A673 (cell line): ENCODE measurements around the gene LTB4R. TPM values are rescaled to one million over a fixed set of nuclear protein-coding genes. Genes with fewer than 3 reads are reported as not detected.
A peak's percentile ranks its signal among the peaks of the same experiment; 100 is the strongest.

Source experiments
- BruUV-seq: library from RNA; stranded (reverse); fragments of 400-500 nt; replicated peaks from 2 replicates; lab custom pipeline; 2021; lab: Mats Ljungman, UMichigan
- CTCF ChIA-PET: fragments of 300-600 bp; sonication (Branson Sonifier 250); formaldehyde crosslinking; loops from one replicate; lab custom pipeline; 2022; ENCODE audit warnings: antibody characterized with exemption; lab: Charles Lee
- POLR2A ChIA-PET: fragments of 300-600 bp; sonication (Branson Sonifier 250); formaldehyde crosslinking; loops from one replicate; lab custom pipeline; 2022; ENCODE audit warnings: antibody characterized with exemption; ENCODE audit not compliant: low non-redundant PET; lab: Charles Lee
- DNase-seq: peaks from one replicate; pipeline ENCODE4 v3.0.0-alpha.2; 2015; ENCODE audit warnings: low spot score
- H3K27ac ChIP-seq: fragments of 200-600 bp; sonication (generic); 2 replicates; pipeline ENCODE4 v1.5.1; 2016; ENCODE audit warnings: mixed run types, low read depth, mild to moderate bottlenecking, mixed read lengths, antibody characterized with exemption, low read length; ENCODE audit not compliant: poor library complexity, severe bottlenecking
- H3K27me3 ChIP-seq: fragments of 200-600 bp; sonication (generic); replicated peaks from 2 replicates; pipeline ENCODE4 v1.6.1; 2017; ENCODE audit warnings: mixed run types, low read depth, mild to moderate bottlenecking, mixed read lengths, antibody characterized with exemption, low read length; ENCODE audit not compliant: insufficient read depth, poor library complexity
- H3K36me3 ChIP-seq: fragments of 200-600 bp; sonication (generic); 2 replicates; pipeline ENCODE4 v1.6.1; 2016; ENCODE audit warnings: mixed run types, mild to moderate bottlenecking, mixed read lengths, antibody characterized with exemption, low read length; ENCODE audit not compliant: insufficient read depth, poor library complexity, severe bottlenecking
- H3K4me1 ChIP-seq: fragments of 200-600 bp; sonication (generic); 2 replicates; pipeline ENCODE4 v1.6.1; 2017; ENCODE audit warnings: mixed run types, mild to moderate bottlenecking, mixed read lengths, antibody characterized with exemption, low read length; ENCODE audit not compliant: insufficient read depth, poor library complexity, severe bottlenecking
- H3K4me3 ChIP-seq: fragments of 200-600 bp; sonication (generic); 2 replicates; pipeline ENCODE4 v1.5.1; 2016; ENCODE audit warnings: low read depth, mixed run types, mild to moderate bottlenecking, mixed read lengths, low read length; ENCODE audit not compliant: poor library complexity, severe bottlenecking
- H3K9me3 ChIP-seq: fragments of 200-600 bp; sonication (generic); 2 replicates; pipeline ENCODE4 v1.6.1; 2016; ENCODE audit warnings: mixed run types, low read depth, mild to moderate bottlenecking, mixed read lengths, antibody characterized with exemption, low read length; ENCODE audit not compliant: poor library complexity, severe bottlenecking
- CTCF ChIP-seq: fragments of 300-800, 200-600 bp; sonication (generic); conservative IDR thresholded peaks from 2 replicates; pipeline ENCODE4 v1.5.1; 2017; ENCODE audit warnings: low read depth, mild to moderate bottlenecking, antibody characterized with exemption, low read length, moderate library complexity, mixed read lengths
- EZH2 ChIP-seq: fragments of 200-600 bp; sonication (generic); IDR thresholded peaks from 2 replicates; pipeline ENCODE4 v1.6.1; 2017; ENCODE audit warnings: borderline replicate concordance, low read depth, mild to moderate bottlenecking, mixed read lengths, antibody characterized with exemption, low read length; ENCODE audit not compliant: poor library complexity, severe bottlenecking
- intact Hi-C: fragments of 100-400 bp; cut with micrococcal nuclease; formaldehyde crosslinking; loops from one replicate; pipeline ENCODE4 v1.10.0; 2022; ENCODE audit not compliant: unreplicated experiment
- total RNA-seq: library from RNA; stranded (reverse); gene quantifications from 2 replicates; pipeline ENCODE4 v1.2.3, GENCODE V29; 2021

Gene LTB4R
- total RNA-seq, 1 experiment from 2014 or later: 6.6 TPM

- POLR2A ChIA-PET: no interaction called here
- TF ChIP-seq EZH2 (no peak), CTCF (no peak)
- no TSS peak for BruUV-seq
- Histone ChIP-seq H3K9me3 (no peaks in the 10 kb centered on the region), H3K27ac (no peak overlapping the region), H3K4me3 (no peak overlapping the region), H3K4me1 (peaks cover 4% of the 10 kb centered on the region), H3K27me3 (no peaks in the 10 kb centered on the region), H3K36me3 (no peaks in the 10 kb centered on the region)
- CTCF ChIA-PET: interaction anchor here (0.9 kb wide), 1 partner anchor 39 kb away, joined by 4 read pairs; the partner anchor contains the start of gene CIDEB
- intact Hi-C loops: no loop called here
- DNase-seq: no peak
These were observed 41.9 kb upstream of the LTB4R start for GRCh38 chr14:24269368-24269767.

- Histone ChIP-seq H3K4me3 (no peak overlapping the region), H3K27me3 (no peaks in the 10 kb centered on the region), H3K27ac (no peak overlapping the region), H3K9me3 (no peaks in the 10 kb centered on the region), H3K4me1 (peaks cover 4% of the 10 kb centered on the region), H3K36me3 (no peaks in the 10 kb centered on the region)
- intact Hi-C loops: loop anchor here (2.0 kb wide), 1 partner anchor 27 kb away; the partner anchor contains the start of gene TINF2
- POLR2A ChIA-PET: no interaction called here
- DNase-seq: no peak
- CTCF ChIA-PET: interaction anchor here (0.9 to 1.5 kb wide), 2 partner anchors 28 to 38 kb away, joined by 4 to 5 read pairs; partner anchors contain the start of genes CIDEB and TINF2
- TSS peak; percentile 41 for BruUV-seq
- TF ChIP-seq EZH2 (no peak), CTCF (no peak)
These were observed 41.3 kb upstream of the LTB4R start for GRCh38 chr14:24269910-24270536.

- ChIA-PET POLR2A (interaction anchor here (0.5 to 0.9 kb wide), 2 partner anchors 8 to 159 kb away, joined by 3 to 5 read pairs; partner anchors contain the start of gene KHNYN), CTCF (interaction anchor here (1.0 to 1.5 kb wide), 3 partner anchors 9 to 28 kb away, joined by 4 to 5 read pairs (median 4); partner anchors contain the start of gene TINF2)
- Histone ChIP-seq H3K27me3 (no peaks in the 10 kb centered on the region), H3K4me3 (peak overlapping the region; percentile 84), H3K36me3 (no peaks in the 10 kb centered on the region), H3K9me3 (no peaks in the 10 kb centered on the region), H3K27ac (peak overlapping the region; percentile 98), H3K4me1 (peaks cover 4% of the 10 kb centered on the region)
- intact Hi-C loops: loop anchor here (2.0 kb wide), 1 partner anchor 28 kb away; the partner anchor contains the start of gene TINF2
- no TSS peak for BruUV-seq
- TF ChIP-seq CTCF (no peak), EZH2 (no peak)
- DNase-seq: no peak
These were observed 40.7 kb upstream of the LTB4R start for GRCh38 chr14:24270537-24271133.
